HG03521 (cell line): ENCODE data around the gene CACNG7.

Source experiments
- ATAC-seq: cut with Tn5 transposase; IDR thresholded peaks from one replicate; pipeline ENCODE4 v1.9.1; 2021; ENCODE audit warnings: mild to moderate bottlenecking, moderate library complexity; ENCODE audit not compliant: unreplicated experiment

Gene CACNG7

GRCh38 chr19:53878776-53879139 is 30.3 kb upstream of the CACNG7 start:
- no peak for ATAC-seq

- peak; percentile 70 for ATAC-seq
These were observed 29.7 kb upstream of the CACNG7 start for GRCh38 chr19:53879140-53880081.

GRCh38 chr19:53880711-53881481 is 28.2 kb upstream of the CACNG7 start:
- no peak for ATAC-seq

GRCh38 chr19:53881482-53882390 is 27.3 kb upstream of the CACNG7 start, which contains the start of gene PRKCG:
TSS of gene PRKCG (plus strand) at chr19:53882197. CDS start at chr19:53882495, 298 bp downstream.
- ATAC-seq, result no peak

GRCh38 chr19:53882391-53883050 is 26.6 kb upstream of the CACNG7 start:
- no peak for ATAC-seq

- no peak for ATAC-seq
These were observed 25.8 kb upstream of the CACNG7 start for GRCh38 chr19:53883231-53883661.

- ATAC-seq, result no peak
These were observed 25.3 kb upstream of the CACNG7 start for GRCh38 chr19:53883741-53884140.

- no peak for ATAC-seq
These were observed 24.8 kb upstream of the CACNG7 start for GRCh38 chr19:53884256-53884655.

GRCh38 chr19:53885036-53885435 is 24.0 kb upstream of the CACNG7 start:
- no peak for ATAC-seq

GRCh38 chr19:53892301-53892980 is 16.6 kb upstream of the CACNG7 start:
- no peak for ATAC-seq

- ATAC-seq, result no peak
These were observed 16.1 kb upstream of the CACNG7 start for GRCh38 chr19:53892981-53893325.

GRCh38 chr19:53894707-53895106 is 14.4 kb upstream of the CACNG7 start:
- ATAC-seq, result no peak

- ATAC-seq, result no peak
These were observed 12.4 kb upstream of the CACNG7 start for GRCh38 chr19:53896682-53897081.

- no peak for ATAC-seq
These were observed 11.6 kb upstream of the CACNG7 start for GRCh38 chr19:53897459-53897858.

- no peak for ATAC-seq
These were observed 10.9 kb upstream of the CACNG7 start for GRCh38 chr19:53898166-53898565.

GRCh38 chr19:53898636-53899341 is 10.3 kb upstream of the CACNG7 start:
- no peak for ATAC-seq

GRCh38 chr19:53900191-53900860 is 8.8 kb upstream of the CACNG7 start:
- no peak for ATAC-seq

GRCh38 chr19:53903055-53903680 is 5.9 kb upstream of the CACNG7 start:
- no peak for ATAC-seq
